NB4 (cell line): ENCODE measurements around the gene DGCR2.

Experiments
- DNase-seq: peaks from one replicate; pipeline ENCODE4 v3.0.0; 2010; ENCODE audit warnings: low read depth
- H3K4me3 ChIP-seq: one replicate; pipeline ENCODE4 v1.5.1; 2011; ENCODE audit warnings: mild to moderate bottlenecking, low read depth, low read length, moderate library complexity
- MAX ChIP-seq: IDR thresholded peaks from 2 replicates; pipeline ENCODE4 v1.6.1; 2011; ENCODE audit warnings: low read depth, low read length
- MYC ChIP-seq: IDR thresholded peaks from 2 replicates; pipeline ENCODE4 v1.6.1; 2011; ENCODE audit warnings: low read depth, low read length
- POLR2A ChIP-seq: IDR thresholded peaks from 2 replicates; pipeline ENCODE4 v1.6.1; 2011; ENCODE audit warnings: mild to moderate bottlenecking; ENCODE audit not compliant: insufficient read length; ENCODE audit errors: extremely low read depth
- TF ChIP-seq, protein P1 (sequence below): IDR thresholded peaks from one replicate; pipeline ENCODE4 v1.5.1; 2012; ENCODE audit warnings: low read depth, low read length

DGCR2 gene

DNA sequence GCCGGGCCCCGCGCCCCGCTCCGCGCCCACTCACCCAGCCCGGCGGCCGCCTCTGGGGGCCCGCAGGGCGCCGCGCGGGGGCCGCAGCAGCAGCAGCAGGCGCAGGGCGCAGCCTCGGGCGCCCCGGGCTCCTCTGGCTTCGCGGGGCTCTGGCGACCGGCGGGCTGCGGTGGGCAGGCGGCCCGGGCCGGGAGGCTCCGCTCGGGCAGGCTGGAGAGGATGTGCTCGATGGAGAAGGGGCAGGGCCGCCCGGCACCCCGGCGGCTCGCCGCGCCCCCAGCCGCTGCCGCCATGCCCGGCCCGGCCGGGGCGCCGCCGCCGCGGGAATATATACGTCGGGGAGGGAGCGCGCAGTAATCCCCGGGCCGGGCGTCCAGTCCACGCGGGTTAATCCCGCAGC lies 27.8 kb upstream of the DGCR2 start, which contains the start of gene GSC2:
GSC2 (minus strand) TSS at position 302 of the 400 bp plus-strand sequence; CDS start at position 293, 9 bp downstream.
- H3K4me3 ChIP-seq, result no peak within 1 kb of the TSS
- no peak for DNase-seq
- TF ChIP-seq POLR2A (no peak), MYC (no peak), MAX (no peak)
- TF ChIP-seq, protein P1, sequence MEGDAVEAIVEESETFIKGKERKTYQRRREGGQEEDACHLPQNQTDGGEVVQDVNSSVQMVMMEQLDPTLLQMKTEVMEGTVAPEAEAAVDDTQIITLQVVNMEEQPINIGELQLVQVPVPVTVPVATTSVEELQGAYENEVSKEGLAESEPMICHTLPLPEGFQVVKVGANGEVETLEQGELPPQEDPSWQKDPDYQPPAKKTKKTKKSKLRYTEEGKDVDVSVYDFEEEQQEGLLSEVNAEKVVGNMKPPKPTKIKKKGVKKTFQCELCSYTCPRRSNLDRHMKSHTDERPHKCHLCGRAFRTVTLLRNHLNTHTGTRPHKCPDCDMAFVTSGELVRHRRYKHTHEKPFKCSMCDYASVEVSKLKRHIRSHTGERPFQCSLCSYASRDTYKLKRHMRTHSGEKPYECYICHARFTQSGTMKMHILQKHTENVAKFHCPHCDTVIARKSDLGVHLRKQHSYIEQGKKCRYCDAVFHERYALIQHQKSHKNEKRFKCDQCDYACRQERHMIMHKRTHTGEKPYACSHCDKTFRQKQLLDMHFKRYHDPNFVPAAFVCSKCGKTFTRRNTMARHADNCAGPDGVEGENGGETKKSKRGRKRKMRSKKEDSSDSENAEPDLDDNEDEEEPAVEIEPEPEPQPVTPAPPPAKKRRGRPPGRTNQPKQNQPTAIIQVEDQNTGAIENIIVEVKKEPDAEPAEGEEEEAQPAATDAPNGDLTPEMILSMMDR, result no peak

GRCh38 chr22:19149047-19149883 lies 27.1 kb upstream of the DGCR2 start:
- TF ChIP-seq MYC, result no peak
- TF ChIP-seq POLR2A, result no peak
- no peak for TF ChIP-seq MAX
- TF ChIP-seq, protein P1, result no peak
- no peak for DNase-seq
- H3K4me3 ChIP-seq, result no peak overlapping the region

DNA sequence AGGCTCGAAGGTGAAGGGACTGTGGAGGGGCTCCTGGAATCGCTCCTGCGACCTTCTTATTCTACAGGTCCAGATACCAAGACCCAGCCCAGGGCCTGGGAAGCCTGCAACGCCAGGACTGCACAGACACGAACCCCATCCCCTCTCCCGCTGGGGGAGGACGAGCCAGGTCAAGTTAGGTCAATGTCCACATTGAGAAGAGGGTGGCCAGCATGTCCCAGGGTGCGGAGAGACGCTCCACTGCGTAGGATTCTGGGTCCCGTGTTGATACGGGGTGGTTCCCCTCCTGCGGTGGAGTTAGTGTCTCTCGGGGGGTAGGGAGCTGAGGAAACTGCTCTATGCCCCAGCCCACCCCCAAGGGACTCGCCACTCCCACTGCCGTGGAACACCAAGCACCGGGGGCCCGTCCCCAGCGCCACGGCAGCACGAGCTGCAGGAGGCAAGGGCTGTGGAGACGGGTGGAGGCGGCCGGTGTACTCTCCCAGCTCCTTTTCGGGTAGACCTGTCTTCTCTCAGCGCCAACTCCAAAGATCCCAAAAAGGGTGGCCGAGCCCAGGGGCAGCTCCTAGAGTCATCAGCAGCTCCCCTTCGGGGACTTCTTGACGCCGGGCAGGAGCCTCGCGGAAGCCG lies 26.3 kb upstream of the DGCR2 start:
- TF ChIP-seq POLR2A, result no peak
- TF ChIP-seq MYC, result no peak
- no peak for TF ChIP-seq MAX
- TF ChIP-seq, protein P1, result no peak
- H3K4me3 ChIP-seq, result no peak overlapping the region
- no peak for DNase-seq

- no peak overlapping the region for H3K4me3 ChIP-seq
- TF ChIP-seq MYC, result no peak
- no peak for TF ChIP-seq POLR2A
- TF ChIP-seq MAX, result no peak
- TF ChIP-seq, protein P1, result no peak
- no peak for DNase-seq
These were observed 25.1 kb upstream of the DGCR2 start for GRCh38 chr22:19147195-19147780.

- TF ChIP-seq MAX, result no peak
- TF ChIP-seq POLR2A, result no peak
- DNase-seq, result no peak
- H3K4me3 ChIP-seq, result no peak overlapping the region
These were observed 24.2 kb upstream of the DGCR2 start for GRCh38 chr22:19146215-19146968.

- peak overlapping the region; percentile 81 for H3K4me3 ChIP-seq
- no peak for DNase-seq
- no peak for TF ChIP-seq MYC
- no peak for TF ChIP-seq POLR2A
- TF ChIP-seq MAX, result no peak
- TF ChIP-seq, protein P1, result no peak
These were observed 21.8 kb upstream of the DGCR2 start for GRCh38 chr22:19143967-19144400.
